Measurements from ENCODE around the gene CDH20.

DNA sequence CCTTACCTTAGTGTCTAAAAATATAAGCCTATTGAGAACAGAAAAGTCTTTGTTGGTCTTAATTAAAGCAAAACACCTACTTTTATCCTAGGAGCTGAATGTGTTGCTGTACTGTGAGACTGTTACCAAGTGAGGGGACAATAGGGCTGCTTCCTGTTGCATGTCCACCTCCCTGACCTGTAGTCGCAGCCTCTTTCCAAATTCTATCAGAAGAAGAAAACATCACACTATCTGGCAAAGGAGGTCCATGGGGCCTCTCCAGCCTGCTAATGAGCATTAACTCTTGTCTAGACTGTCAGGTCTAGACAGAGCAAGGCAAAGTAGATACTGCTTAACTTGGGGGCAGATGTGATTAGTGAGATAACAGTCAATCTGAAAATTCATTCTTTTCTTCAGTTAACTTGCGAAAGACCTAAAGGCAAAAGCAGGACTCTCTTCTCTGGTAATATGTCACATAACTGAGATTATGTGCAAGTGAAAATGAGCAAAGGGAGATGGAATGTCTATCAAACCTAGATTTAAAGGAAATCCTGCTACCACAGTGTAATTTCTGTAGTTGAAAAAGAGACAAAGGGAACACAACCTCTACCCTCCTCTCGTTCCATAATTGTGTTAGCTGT, 66.9 kb downstream of the CDH20 start:
- TF ChIP-seq POLR2A (IDR thresholded peaks at IDR 0.05): no peak
- TF ChIP-seq CTCF (IDR thresholded peaks at IDR 0.05): no peak

Measured in stomach (tissue), 4 donors.